ENCODE data around the gene SLC5A2.

SLC5A2 gene

GRCh38 chr16:31453255-31454204 is 29.4 kb upstream of the SLC5A2 start (continued):
- TF ChIP-seq ZSCAN5A (tag by site-specific recombination; IDR thresholded peaks at IDR 0.05) (no peak), ZNF398 (tag by site-specific recombination; IDR thresholded peaks at IDR 0.05) (peak; percentile 94), REPIN1 (tag by site-specific recombination; IDR thresholded peaks at IDR 0.05; ENCODE audit: low read depth) (no peak)

GRCh38 chr16:31455601-31456314 is 27.2 kb upstream of the SLC5A2 start:
- peaks cover 0 to 23% of the 10 kb centered on the region in 2 experiments; a peak in 1 of 3 replicates for H3K36me3 ChIP-seq (ENCODE audit: control insufficient read depth in 2 of 2, insufficient read depth in 1 of 2, low read length in 2 of 2)
- ChIA-PET POLR2A (interaction anchor here (0.7 to 1.2 kb wide), 2 partner anchors 27 to 240 kb away, joined by 3 read pairs; partner anchors contain the start of gene COX6A2), CTCF (interaction anchor here (0.7 to 5.3 kb wide), 6 partner anchors 12 to 412 kb away, joined by 3 to 27 read pairs (median 4); partner anchors contain the start of gene ZNF843)
- TF ChIP-seq ZNF394 (tag by site-specific recombination; IDR thresholded peaks at IDR 0.05; ENCODE audit: borderline replicate concordance) (no peak), ZNF404 (tag by site-specific recombination; IDR thresholded peaks at IDR 0.05) (no peak), ZNF335 (tag by site-specific recombination; conservative IDR thresholded peaks at IDR 0.05) (no peak), GLIS2 (tag by site-specific recombination; IDR thresholded peaks at IDR 0.05) (no peak), ZNF37A (tag by site-specific recombination; IDR thresholded peaks at IDR 0.05) (no peak), ZNF529 (tag by site-specific recombination; IDR thresholded peaks at IDR 0.05; ENCODE audit: insufficient replicate concordance) (no peak), ZBTB7A (tag by site-specific recombination; IDR thresholded peaks at IDR 0.05; ENCODE audit: low read depth) (no peak), ZNF501 (tag by site-specific recombination; IDR thresholded peaks at IDR 0.05) (no peak), YY2 (tag by site-specific recombination; IDR thresholded peaks at IDR 0.05) (no peak), ZBTB10 (tag by site-specific recombination; IDR thresholded peaks at IDR 0.05) (no peak), KLF1 (tag by site-specific recombination; IDR thresholded peaks at IDR 0.05) (no peak)
- H3K9me3 ChIP-seq (ENCODE audit: control insufficient read depth, insufficient read depth, low read depth, low read length): no peaks in the 10 kb centered on the region
- H3K4me1 ChIP-seq (ENCODE audit: control insufficient read depth, insufficient read depth, low read length): peaks cover 13% of the 10 kb centered on the region
- no peak overlapping the region for H3K4me3 ChIP-seq (ENCODE audit: low read depth, low read length)
- H3K27ac ChIP-seq (ENCODE audit: extremely low read depth, low read depth, low read length): no peak overlapping the region

- CTCF ChIA-PET: interaction anchor here (0.5 to 1.4 kb wide), 5 partner anchors 12 to 643 kb away, joined by 3 to 4 read pairs (median 3); no protein-coding TSS in a partner anchor
- Histone ChIP-seq H3K27ac (ENCODE audit: extremely low read depth, low read depth, low read length) (no peak overlapping the region), H3K36me3 (ENCODE audit: control insufficient read depth in 2 of 2, insufficient read depth in 1 of 2, low read length in 2 of 2) (peaks cover 0 to 26% of the 10 kb centered on the region in 2 experiments; a peak in 1 of 3 replicates), H3K4me3 (ENCODE audit: low read depth, low read length) (no peak overlapping the region), H3K4me1 (ENCODE audit: control insufficient read depth, insufficient read depth, low read length) (peaks cover 9% of the 10 kb centered on the region), H3K9me3 (ENCODE audit: control insufficient read depth, insufficient read depth, low read depth, low read length) (no peaks in the 10 kb centered on the region)
- POLR2A ChIA-PET: interaction anchor here (0.7 to 1.2 kb wide), 2 partner anchors 20 to 53 kb away, joined by 3 to 5 read pairs; no protein-coding TSS in a partner anchor
- TF ChIP-seq ZNF426 (tag by site-specific recombination; IDR thresholded peaks at IDR 0.05): no peak
- no peak for TF ChIP-seq ZNF660 (tag by site-specific recombination; IDR thresholded peaks at IDR 0.05)
- TF ChIP-seq REST (tag by site-specific recombination; IDR thresholded peaks at IDR 0.05): peak; percentile 85
- no peak for TF ChIP-seq ZNF24 (tag by site-specific recombination; IDR thresholded peaks at IDR 0.05)
- TF ChIP-seq ZFP41 (tag by site-specific recombination; IDR thresholded peaks at IDR 0.05; ENCODE audit: borderline replicate concordance): no peak
- no peak for TF ChIP-seq ZNF292 (tag by site-specific recombination; IDR thresholded peaks at IDR 0.05; ENCODE audit: borderline replicate concordance, low read depth)
These were observed 25.9 kb upstream of the SLC5A2 start for GRCh38 chr16:31456988-31457360.
